Colonic mucosa (tissue), 4 donors: Measurements from ENCODE around the gene PPARA. TPM values are rescaled to one million over a fixed set of nuclear protein-coding genes. Genes with fewer than 3 reads are reported as not detected.

Experiments
- DNase-seq: peaks from one replicate; pipeline ENCODE4 v3.0.0-alpha.2; 2020
- H3K27ac ChIP-seq: fragments of 200-600 bp; one replicate; pipeline ENCODE4 v1.8.0; 2021
- H3K27me3 ChIP-seq: fragments of 200-600 bp; one replicate; pipeline ENCODE4 v1.8.0; 2021
- H3K36me3 ChIP-seq: fragments of 200-600 bp; one replicate; pipeline ENCODE4 v1.8.0; 2021
- H3K4me1 ChIP-seq: fragments of 200-600 bp; one replicate; pipeline ENCODE4 v1.8.0; 2021; ENCODE audit warnings: mild to moderate bottlenecking
- H3K4me3 ChIP-seq: fragments of 200-600 bp; one replicate; pipeline ENCODE4 v1.8.0; 2021
- H3K9ac ChIP-seq, 2 donors: one replicate each; pipeline ENCODE4 v1.7.0; 2013; ENCODE audit warnings: control low read depth in 2 of 2, low read depth in 2 of 2, low read length in 2 of 2
- H3K9me3 ChIP-seq: fragments of 200-600 bp; one replicate; pipeline ENCODE4 v1.8.0; 2021
- CTCF ChIP-seq: fragments of 200-600 bp; IDR thresholded peaks from one replicate; pipeline ENCODE4 v1.8.0; 2022; ENCODE audit warnings: antibody characterized with exemption, mild to moderate bottlenecking
- intact Hi-C: fragments of 100-400 bp; cut with DNase I; formaldehyde crosslinking; loops from one replicate; pipeline ENCODE4 v1.14.1; 2022
- total RNA-seq, 2 donors: library from RNA; stranded (reverse); fragmentation: NEBNext Ultra II Directional in 1 of 2; extraction: Animal tissue kit (Norgen Biotek cat#: 25700) in 1 of 2; gene quantifications; one replicate each; pipeline ENCODE4 v1.2.1, GENCODE V29; 2021
- donor health status: healthy.
- donor health status: DM: no; HTN: no; CAD: no.
- donor health status: DM: no; HTN: no; CAD: no.

PPARA gene
- total RNA-seq, 2 donors from 2014 or later, result 59.8 to 74.8 TPM

- no peak for TF ChIP-seq CTCF
- Histone ChIP-seq H3K9me3 (no peaks in the 10 kb centered on the region), H3K9ac (no peak overlapping the region), H3K27me3 (no peaks in the 10 kb centered on the region), H3K36me3 (peaks cover 13% of the 10 kb centered on the region), H3K4me1 (peaks cover 3% of the 10 kb centered on the region), H3K27ac (no peak overlapping the region), H3K4me3 (no peak overlapping the region)
- intact Hi-C loops, result no loop called here
- no peak for DNase-seq
Observed at GRCh38 chr22:46274381-46274780, 124.1 kb downstream of the PPARA start.

- TF ChIP-seq CTCF, result no peak
- Histone ChIP-seq H3K27me3 (no peaks in the 10 kb centered on the region), H3K9me3 (no peaks in the 10 kb centered on the region), H3K4me1 (no peaks in the 10 kb centered on the region), H3K27ac (no peak overlapping the region), H3K9ac (no peak overlapping the region), H3K36me3 (peaks cover 23% of the 10 kb centered on the region), H3K4me3 (no peak overlapping the region)
- intact Hi-C loops, result no loop called here
- no peak for DNase-seq
Observed at GRCh38 chr22:46275455-46276122, 125.3 kb downstream of the PPARA start.

DNA sequence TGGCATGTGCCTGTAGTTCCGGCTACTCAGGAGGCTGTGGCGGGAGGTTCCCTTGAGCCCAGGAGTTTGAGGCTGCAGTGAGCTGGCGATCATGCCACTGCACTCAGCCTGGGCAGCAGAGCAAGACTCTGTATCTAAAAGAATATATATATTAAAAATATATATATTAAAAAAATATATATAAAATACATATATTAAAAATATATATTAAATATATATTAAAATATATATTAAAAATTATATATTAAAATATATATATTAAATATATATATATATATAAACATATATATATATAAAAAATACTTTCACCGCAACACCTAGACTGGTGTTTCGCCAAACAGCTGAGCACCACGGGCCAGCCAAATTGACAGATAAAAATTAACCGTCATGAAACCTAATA lies 126.2 kb downstream of the PPARA start:
- no peaks in the 10 kb centered on the region for H3K27me3 ChIP-seq
- H3K9ac ChIP-seq, result no peak overlapping the region
- peaks cover 23% of the 10 kb centered on the region for H3K36me3 ChIP-seq
- no peak for TF ChIP-seq CTCF
- intact Hi-C loops, result no loop called here
- DNase-seq, result no peak
- no peaks in the 10 kb centered on the region for H3K9me3 ChIP-seq
- H3K4me3 ChIP-seq, result no peak overlapping the region
- no peaks in the 10 kb centered on the region for H3K4me1 ChIP-seq
- no peak overlapping the region for H3K27ac ChIP-seq

- peaks cover 23% of the 10 kb centered on the region for H3K36me3 ChIP-seq
- no peak overlapping the region for H3K9ac ChIP-seq
- intact Hi-C loops, result no loop called here
- no peak overlapping the region for H3K4me3 ChIP-seq
- TF ChIP-seq CTCF, result no peak
- no peak overlapping the region for H3K27ac ChIP-seq
- DNase-seq, result no peak
- H3K27me3 ChIP-seq, result no peaks in the 10 kb centered on the region
- H3K4me1 ChIP-seq, result no peaks in the 10 kb centered on the region
- H3K9me3 ChIP-seq, result no peaks in the 10 kb centered on the region
Observed at GRCh38 chr22:46278656-46279645, 128.6 kb downstream of the PPARA start.

DNA sequence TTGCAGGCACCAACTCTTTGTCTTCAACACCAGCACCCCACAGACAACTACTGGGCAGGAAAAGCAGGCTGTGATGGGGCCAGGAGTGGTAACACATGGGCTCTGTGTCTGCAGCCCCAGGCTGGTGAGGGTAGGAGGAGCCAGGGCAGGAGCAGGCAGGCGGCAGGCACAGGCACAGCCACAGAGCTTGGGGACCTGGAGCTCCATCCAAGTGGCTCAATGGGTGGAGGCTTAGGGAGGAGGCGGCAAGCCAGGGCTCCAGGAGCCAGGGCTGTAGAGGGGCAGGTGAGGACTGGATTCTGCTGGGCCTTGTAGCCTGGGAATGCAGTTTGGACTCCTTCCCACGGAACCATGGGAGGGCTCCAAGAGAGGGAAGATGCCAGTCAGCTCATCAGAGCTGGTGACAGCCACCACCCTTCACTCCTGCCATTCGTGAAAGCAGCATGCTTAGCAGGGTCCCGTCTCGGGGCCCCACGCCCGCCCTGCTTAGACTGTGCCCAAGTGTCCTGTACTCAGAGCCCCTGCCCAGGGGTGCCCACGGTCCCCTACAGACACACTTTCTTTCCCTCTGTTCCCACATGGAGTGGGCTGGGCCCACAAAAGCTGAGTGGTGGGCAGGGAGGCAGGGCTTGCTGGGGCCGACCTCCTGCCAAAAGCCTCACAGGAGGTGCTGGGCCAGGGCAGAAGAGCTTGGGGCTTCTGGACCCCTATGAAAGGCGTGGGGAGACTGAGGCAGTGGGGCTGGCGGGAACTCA lies 129.9 kb downstream of the PPARA start:
- Histone ChIP-seq H3K9ac (no peak overlapping the region), H3K9me3 (no peaks in the 10 kb centered on the region), H3K36me3 (peaks cover 23% of the 10 kb centered on the region), H3K27me3 (no peaks in the 10 kb centered on the region), H3K4me1 (no peaks in the 10 kb centered on the region), H3K4me3 (no peak overlapping the region), H3K27ac (no peak overlapping the region)
- intact Hi-C loops, result no loop called here
- no peak for DNase-seq
- TF ChIP-seq CTCF, result no peak
